H9 (cell line): ENCODE data around the gene FBLN1. TPM values are rescaled to one million over a fixed set of nuclear protein-coding genes. Genes with fewer than 3 reads are reported as not detected.

Experiments used
- DNase-seq: peaks from one replicate; pipeline ENCODE4 v3.0.0-alpha.2; 2017
- H2AFZ ChIP-seq: one replicate; pipeline ENCODE4 v1.6.1; 2013; ENCODE audit warnings: mild to moderate bottlenecking, low read length, control low read depth, moderate library complexity
- H2AK5ac ChIP-seq: 2 replicates; pipeline ENCODE4 v1.6.1; 2013; ENCODE audit warnings: low read length, control low read depth, mixed read lengths; ENCODE audit not compliant: insufficient read length
- H2BK120ac ChIP-seq: one replicate; pipeline ENCODE4 v1.6.1; 2013; ENCODE audit warnings: low read depth, mild to moderate bottlenecking, low read length, control low read depth, inconsistent platforms; ENCODE audit not compliant: poor library complexity, severe bottlenecking
- H2BK12ac ChIP-seq: 2 replicates; pipeline ENCODE4 v1.6.1; 2013; ENCODE audit warnings: low read length, control low read depth, mixed read lengths, low read depth; ENCODE audit not compliant: insufficient read length
- H2BK15ac ChIP-seq: 2 replicates; pipeline ENCODE4 v1.6.1; 2013; ENCODE audit warnings: low read depth, low read length, control low read depth
- H2BK20ac ChIP-seq: one replicate; pipeline ENCODE4 v1.6.1; 2013; ENCODE audit warnings: low read depth, mild to moderate bottlenecking, low read length, control low read depth, inconsistent platforms; ENCODE audit not compliant: poor library complexity, severe bottlenecking
- H2BK5ac ChIP-seq: 2 replicates; pipeline ENCODE4 v1.6.1; 2013; ENCODE audit warnings: low read length, control low read depth, mixed read lengths; ENCODE audit not compliant: insufficient read length
- H3K14ac ChIP-seq: 2 replicates; pipeline ENCODE4 v1.6.1; 2013; ENCODE audit warnings: low read length, control low read depth; ENCODE audit not compliant: insufficient read depth
- H3K18ac ChIP-seq: 2 replicates; pipeline ENCODE4 v1.6.1; 2013; ENCODE audit warnings: low read depth, mild to moderate bottlenecking, mixed read lengths, low read length, control low read depth; ENCODE audit not compliant: insufficient read length
- H3K23ac ChIP-seq: 2 replicates; pipeline ENCODE4 v1.6.1; 2013; ENCODE audit warnings: low read length, control low read depth, mixed read lengths, low read depth; ENCODE audit not compliant: insufficient read length
- H3K23me2 ChIP-seq: 2 replicates; pipeline ENCODE4 v1.6.1; 2013; ENCODE audit warnings: low read depth, mild to moderate bottlenecking, mixed read lengths, low read length, control low read depth; ENCODE audit not compliant: insufficient read length, poor library complexity, severe bottlenecking
- H3K27ac ChIP-seq: 2 replicates; pipeline ENCODE4 v1.5.1; 2013; ENCODE audit warnings: low read length, control low read depth, mixed read lengths, low read depth; ENCODE audit not compliant: insufficient read length
- H3K27me3 ChIP-seq: 2 replicates; pipeline ENCODE4 v1.6.1; 2013; ENCODE audit warnings: low read length, control low read depth, inconsistent platforms; ENCODE audit not compliant: insufficient read depth
- H3K4ac ChIP-seq: 2 replicates; pipeline ENCODE4 v1.6.1; 2013; ENCODE audit warnings: low read depth, mild to moderate bottlenecking, control low read depth, inconsistent platforms, low read length, moderate library complexity
- H3K4me1 ChIP-seq: 2 replicates; pipeline ENCODE4 v1.6.1; 2013; ENCODE audit warnings: low read length, control low read depth, inconsistent platforms; ENCODE audit not compliant: insufficient read depth
- H3K4me2 ChIP-seq: 2 replicates; pipeline ENCODE4 v1.6.1; 2013; ENCODE audit warnings: low read length, control low read depth, mixed read lengths; ENCODE audit not compliant: insufficient read length, insufficient read depth
- H3K56ac ChIP-seq: 2 replicates; pipeline ENCODE4 v1.6.1; 2013; ENCODE audit warnings: low read depth, mild to moderate bottlenecking, mixed read lengths, low read length, control low read depth; ENCODE audit not compliant: insufficient read length
- H3K79me1 ChIP-seq: 2 replicates; pipeline ENCODE4 v1.6.1; 2013; ENCODE audit warnings: low read depth, mild to moderate bottlenecking, moderate library complexity, low read length, control low read depth, inconsistent platforms; ENCODE audit not compliant: insufficient read depth, poor library complexity, severe bottlenecking
- H3K79me2 ChIP-seq: 2 replicates; pipeline ENCODE4 v1.6.1; 2013; ENCODE audit warnings: low read length, control low read depth, inconsistent platforms; ENCODE audit not compliant: insufficient read depth
- H3K9ac ChIP-seq: 2 replicates; pipeline ENCODE4 v1.6.1; 2013; ENCODE audit warnings: low read length, control low read depth, mixed read lengths; ENCODE audit not compliant: insufficient read length; ENCODE audit errors: extremely low read depth
- H3K9me3 ChIP-seq: one replicate; pipeline ENCODE4 v1.6.1; 2013; ENCODE audit warnings: low read depth, low read length, inconsistent platforms; ENCODE audit not compliant: control insufficient read depth
- H3T11ph ChIP-seq: one replicate; pipeline ENCODE4 v1.6.1; 2013; ENCODE audit warnings: mild to moderate bottlenecking, low read length, control low read depth, inconsistent platforms
- H4K20me1 ChIP-seq: one replicate; pipeline ENCODE4 v1.6.1; 2013; ENCODE audit not compliant: control insufficient read depth, insufficient read length, insufficient read depth
- H4K5ac ChIP-seq: 2 replicates; pipeline ENCODE4 v1.6.1; 2013; ENCODE audit warnings: low read depth, mild to moderate bottlenecking, mixed read lengths, low read length, control low read depth; ENCODE audit not compliant: insufficient read length
- H4K8ac ChIP-seq: replicated peaks from 2 replicates; pipeline ENCODE4 v1.6.1; 2013; ENCODE audit warnings: low read length, control low read depth, mixed read lengths, low read depth; ENCODE audit not compliant: insufficient read length
- H4K91ac ChIP-seq: 2 replicates; pipeline ENCODE4 v1.6.1; 2013; ENCODE audit warnings: low read depth, mild to moderate bottlenecking, moderate library complexity, mixed read lengths, low read length, control low read depth; ENCODE audit not compliant: insufficient read length
- H3K27ac Mint-ChIP-seq, 3 experiments: 2 replicates in 2 of 3; 3 replicates in 1 of 3; pipeline ENCODE4 v1.8.0; 2020 to 2021; ENCODE audit warnings: mixed read lengths in 3 of 3, mild to moderate bottlenecking in 1 of 3, moderate library complexity in 1 of 3
- H3K27me3 Mint-ChIP-seq: 2 replicates; pipeline ENCODE4 v1.8.0; 2021; ENCODE audit warnings: low read depth, mild to moderate bottlenecking, moderate library complexity, mixed read lengths
- H3K36me3 Mint-ChIP-seq, 3 experiments: 2 replicates in 2 of 3; 3 replicates in 1 of 3; pipeline ENCODE4 v1.8.0; 2020 to 2021; ENCODE audit warnings: low read depth in 3 of 3, mixed read lengths in 3 of 3; ENCODE audit not compliant: insufficient read depth in 1 of 3
- H3K4me1 Mint-ChIP-seq, 2 experiments: 2 replicates each; pipeline ENCODE4 v1.8.0; 2020; ENCODE audit warnings: mixed read lengths in 2 of 2
- H3K4me3 Mint-ChIP-seq, 2 experiments: 2 replicates in 1 of 2; 3 replicates in 1 of 2; pipeline ENCODE4 v1.8.0; 2020 to 2021; ENCODE audit warnings: mild to moderate bottlenecking in 2 of 2, mixed read lengths in 2 of 2, moderate library complexity in 1 of 2
- H3K9me3 Mint-ChIP-seq, 2 experiments: 2 replicates in 1 of 2; 3 replicates in 1 of 2; pipeline ENCODE4 v1.8.0; 2020; ENCODE audit warnings: mild to moderate bottlenecking in 2 of 2, mixed read lengths in 2 of 2, moderate library complexity in 1 of 2
- WGBS: extraction: QIAGEN DNeasy Blood & Tissue Kit; methylation state at CpG from one replicate; pipeline ENCODE4 v1.1.7; 2013; ENCODE audit warnings: missing lambda C conversion rate, low lambda C conversion rate, mixed read lengths; ENCODE audit not compliant: insufficient read length; ENCODE audit errors: extremely low coverage; 5-methylcytosine and 5-hydroxymethylcytosine counted together
- total RNA-seq: library from RNA; stranded (reverse); gene quantifications from 2 replicates; pipeline ENCODE4 v1.2.1, GENCODE V29; 2021
- TF ChIP-seq, protein P1 (sequence below): fragments of 200-600 bp; sonication (generic); conservative IDR thresholded peaks from 3 replicates; pipeline ENCODE4 v1.8.0; 2021; ENCODE audit warnings: antibody characterized with exemption, mild to moderate bottlenecking

FBLN1 gene
- total RNA-seq, 1 experiment from 2014 or later: 140 TPM

- no peaks in the 10 kb centered on the region for H3K4me1 ChIP-seq
- peaks cover 3% of the 10 kb centered on the region in 2 experiments; a peak in 3 of 4 replicates for H3K4me1 Mint-ChIP-seq
- no peak overlapping the region for H3K18ac ChIP-seq
- no peak overlapping the region for H3K56ac ChIP-seq
- H2BK12ac ChIP-seq: no peak overlapping the region
- peaks cover 15 to 80% (median 72%) of the 10 kb centered on the region in 3 experiments; a peak in 6 of 7 replicates for H3K36me3 Mint-ChIP-seq
- H4K20me1 ChIP-seq: no peaks in the 10 kb centered on the region
- no peak overlapping the region for H4K8ac ChIP-seq
- H3K9ac ChIP-seq: no peak overlapping the region
- no peak for DNase-seq
- no peak overlapping the region for H2BK20ac ChIP-seq
- H3K23me2 ChIP-seq: no peaks in the 10 kb centered on the region
- H3K27me3 Mint-ChIP-seq: no peaks in the 10 kb centered on the region
- no peak overlapping the region for H3K4ac ChIP-seq
- H3T11ph ChIP-seq: no peak overlapping the region
- H3K9me3 ChIP-seq: no peaks in the 10 kb centered on the region
- no peak overlapping the region for H2AK5ac ChIP-seq
- no peak overlapping the region for H3K4me3 Mint-ChIP-seq
- H3K79me1 ChIP-seq: no peaks in the 10 kb centered on the region
- H3K4me2 ChIP-seq: no peak overlapping the region
- H3K27me3 ChIP-seq: no peaks in the 10 kb centered on the region
- H3K23ac ChIP-seq: no peak overlapping the region
- no peak overlapping the region for H3K14ac ChIP-seq
- H2BK15ac ChIP-seq: no peak overlapping the region
- no peak overlapping the region for H4K5ac ChIP-seq
- no CpG with 5 or more reads among the region's 11 CpGs for WGBS
- H2BK120ac ChIP-seq: no peak overlapping the region
- no peaks in the 10 kb centered on the region for H3K79me2 ChIP-seq
- H3K27ac ChIP-seq: no peak overlapping the region
- peak overlapping the region in 1 of 3 experiments; percentile 61; a peak in 2 of 7 replicates for H3K27ac Mint-ChIP-seq
- H2BK5ac ChIP-seq: no peak overlapping the region
- H3K9me3 Mint-ChIP-seq: no peaks in the 10 kb centered on the region
- H2AFZ ChIP-seq: no peak overlapping the region
- TF ChIP-seq, protein P1, sequence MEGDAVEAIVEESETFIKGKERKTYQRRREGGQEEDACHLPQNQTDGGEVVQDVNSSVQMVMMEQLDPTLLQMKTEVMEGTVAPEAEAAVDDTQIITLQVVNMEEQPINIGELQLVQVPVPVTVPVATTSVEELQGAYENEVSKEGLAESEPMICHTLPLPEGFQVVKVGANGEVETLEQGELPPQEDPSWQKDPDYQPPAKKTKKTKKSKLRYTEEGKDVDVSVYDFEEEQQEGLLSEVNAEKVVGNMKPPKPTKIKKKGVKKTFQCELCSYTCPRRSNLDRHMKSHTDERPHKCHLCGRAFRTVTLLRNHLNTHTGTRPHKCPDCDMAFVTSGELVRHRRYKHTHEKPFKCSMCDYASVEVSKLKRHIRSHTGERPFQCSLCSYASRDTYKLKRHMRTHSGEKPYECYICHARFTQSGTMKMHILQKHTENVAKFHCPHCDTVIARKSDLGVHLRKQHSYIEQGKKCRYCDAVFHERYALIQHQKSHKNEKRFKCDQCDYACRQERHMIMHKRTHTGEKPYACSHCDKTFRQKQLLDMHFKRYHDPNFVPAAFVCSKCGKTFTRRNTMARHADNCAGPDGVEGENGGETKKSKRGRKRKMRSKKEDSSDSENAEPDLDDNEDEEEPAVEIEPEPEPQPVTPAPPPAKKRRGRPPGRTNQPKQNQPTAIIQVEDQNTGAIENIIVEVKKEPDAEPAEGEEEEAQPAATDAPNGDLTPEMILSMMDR: no peak
- H4K91ac ChIP-seq: no peak overlapping the region
Measured at GRCh38 chr22:45529971-45530575, 27.4 kb downstream of the FBLN1 start.
